NCI-H510A (cell line): ENCODE results near the gene PAF1.

Source experiments
- DNase-seq: peaks from one replicate; lab custom pipeline; 2025; lab: John Stamatoyannopoulos, UW

The PAF1 gene

GRCh38 chr19:39417463-39418181 is 26.7 kb upstream of the PAF1 start:
- no peak for DNase-seq

- no peak for DNase-seq
These were observed 25.5 kb upstream of the PAF1 start for GRCh38 chr19:39416152-39417120.

DNA sequence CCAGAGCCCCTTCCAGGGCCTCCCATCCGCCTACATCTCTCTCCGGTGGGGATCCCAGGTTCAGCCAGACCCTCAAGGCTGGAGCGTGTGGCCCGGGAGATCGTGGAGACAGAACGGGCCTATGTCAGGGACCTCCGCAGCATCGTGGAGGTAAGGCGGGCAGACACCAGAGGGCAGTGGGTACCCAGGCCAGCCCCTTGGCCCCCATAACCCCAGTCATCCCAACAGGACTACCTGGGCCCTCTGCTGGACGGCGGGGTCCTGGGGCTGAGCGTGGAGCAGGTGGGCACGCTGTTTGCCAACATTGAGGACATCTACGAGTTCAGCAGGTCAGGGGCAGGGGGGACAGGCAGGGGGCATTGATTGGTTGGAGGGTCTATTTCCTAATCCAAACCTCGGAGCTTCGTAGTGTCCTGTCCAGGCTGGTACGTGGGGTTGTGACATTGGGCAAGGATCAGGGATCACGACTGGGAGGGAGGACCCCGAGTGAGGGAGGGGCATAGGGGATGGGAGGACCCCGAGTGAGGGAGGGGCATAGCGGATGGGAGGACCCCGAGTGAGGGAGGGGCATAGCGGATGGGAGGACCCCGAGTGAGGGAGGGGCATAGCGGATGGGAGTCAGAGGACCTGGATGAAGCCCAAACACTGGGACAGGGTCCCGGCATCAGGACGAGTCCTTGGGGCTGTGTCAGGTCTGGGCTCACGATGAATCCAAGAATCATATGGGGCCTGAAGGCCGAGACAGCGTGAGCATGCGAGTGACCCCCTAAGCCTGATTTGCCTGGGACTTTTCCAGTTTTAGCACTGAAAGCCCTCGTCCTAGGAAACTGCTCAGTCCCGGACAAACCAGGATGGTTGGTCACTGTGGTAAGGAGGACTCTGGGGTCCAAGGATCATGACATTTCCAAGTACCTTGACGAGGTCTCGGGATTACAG is 24.5 kb upstream of the PAF1 start:
- DNase-seq, result no peak

DNA sequence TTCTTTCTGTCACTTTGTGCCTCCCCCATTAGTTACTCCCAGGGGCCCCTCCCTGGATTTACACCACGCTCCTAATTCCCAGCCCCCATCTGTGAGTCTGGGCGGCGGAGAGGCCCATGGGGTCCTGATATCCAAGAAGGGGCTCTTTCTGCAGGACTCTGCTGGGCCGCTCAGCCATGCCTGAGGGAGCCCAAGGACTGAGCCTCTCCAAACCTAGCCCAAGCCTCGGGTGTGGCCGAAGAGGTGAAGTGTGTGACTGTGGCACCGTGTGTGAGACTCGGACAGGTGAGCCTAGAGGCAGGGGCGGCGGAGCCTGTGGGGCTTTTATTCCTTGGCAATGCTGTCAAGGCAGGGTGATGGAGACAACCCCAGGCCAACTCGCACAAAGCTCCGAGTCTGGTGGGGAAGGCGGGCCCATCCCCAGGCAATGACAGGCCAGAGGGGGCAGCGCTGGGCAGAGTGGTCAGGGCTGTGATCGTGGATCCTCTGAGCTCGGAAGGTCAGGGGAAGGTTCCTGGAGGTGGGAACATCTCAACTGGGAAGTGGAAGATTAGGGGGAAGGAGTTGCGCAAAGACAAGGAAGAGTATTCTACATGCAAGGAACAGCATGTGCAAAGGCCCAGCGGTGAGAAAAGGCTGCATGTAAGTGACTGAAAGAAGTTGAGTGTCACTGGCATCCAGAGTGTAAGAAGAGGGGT is 23.2 kb upstream of the PAF1 start:
- DNase-seq, result no peak

- no peak for DNase-seq
These were observed 22.5 kb upstream of the PAF1 start for GRCh38 chr19:39413272-39413910.

DNA sequence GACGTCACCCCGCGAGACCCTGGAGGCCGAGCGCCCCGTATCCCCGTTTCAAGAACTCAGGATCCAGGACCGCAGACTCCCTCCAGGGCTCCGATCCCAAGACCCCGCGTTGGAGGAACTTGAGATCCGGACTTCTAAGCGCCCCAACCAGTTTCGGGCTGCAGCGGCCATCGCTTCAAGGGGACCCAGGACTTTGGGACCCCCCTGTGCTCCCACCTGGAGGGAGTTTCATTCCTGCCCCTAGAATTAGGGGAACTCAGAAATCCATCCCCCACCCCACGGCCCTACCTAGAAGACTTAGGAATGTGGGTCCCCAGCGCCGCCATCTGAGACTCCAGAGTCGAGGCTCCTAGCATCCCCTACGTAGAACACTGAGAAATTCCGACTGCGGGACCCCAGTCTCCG is 22.0 kb upstream of the PAF1 start:
- no peak for DNase-seq

DNA sequence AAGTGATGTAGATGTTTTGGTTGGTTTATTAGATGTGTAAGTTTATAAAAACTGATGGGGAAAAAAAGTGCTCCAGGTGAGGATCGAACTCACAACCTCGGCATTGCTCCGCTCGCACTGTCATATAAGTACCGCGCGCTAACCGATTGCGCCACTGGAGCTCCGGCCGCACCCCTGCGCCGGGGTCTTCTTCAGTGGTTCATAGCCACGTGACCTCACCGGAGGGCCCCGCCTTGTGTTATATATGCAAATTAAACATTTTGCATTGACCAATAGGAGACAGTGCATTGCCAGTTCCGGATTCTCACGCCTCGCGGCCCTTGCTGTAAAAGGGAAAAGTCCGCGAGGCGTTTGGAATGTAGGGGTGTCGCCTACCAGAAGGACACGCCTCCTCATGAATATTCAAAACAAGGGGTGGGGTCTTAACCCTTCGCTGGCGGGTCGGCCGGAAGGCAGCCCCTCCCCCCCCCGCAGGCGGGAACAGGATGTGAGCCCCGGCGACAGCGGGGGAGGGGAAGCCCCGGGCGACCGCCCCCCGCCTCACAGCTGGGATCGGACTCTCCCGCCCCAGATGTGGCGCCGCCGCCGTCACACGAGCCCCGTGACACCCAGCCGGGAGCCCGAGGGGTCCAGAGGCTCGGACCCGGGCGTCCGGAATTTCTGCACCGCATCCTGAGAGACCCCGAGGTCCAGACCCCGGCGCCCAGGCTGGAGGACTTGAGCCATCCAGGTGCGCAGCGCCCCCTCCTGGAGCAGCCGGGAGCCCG is 21.4 kb upstream of the PAF1 start, which contains the start of gene PLEKHG2:
TSS of gene PLEKHG2 (plus strand) at position 570 of the 767 bp plus-strand sequence. CDS start 1,418 bp downstream, outside the sequence.
- DNase-seq, result peak; percentile 97

- DNase-seq, result peak; percentile 70
These were observed 20.9 kb upstream of the PAF1 start for GRCh38 chr19:39411832-39412099.

- no peak for DNase-seq
These were observed 20.4 kb upstream of the PAF1 start for GRCh38 chr19:39411081-39411831.

DNA sequence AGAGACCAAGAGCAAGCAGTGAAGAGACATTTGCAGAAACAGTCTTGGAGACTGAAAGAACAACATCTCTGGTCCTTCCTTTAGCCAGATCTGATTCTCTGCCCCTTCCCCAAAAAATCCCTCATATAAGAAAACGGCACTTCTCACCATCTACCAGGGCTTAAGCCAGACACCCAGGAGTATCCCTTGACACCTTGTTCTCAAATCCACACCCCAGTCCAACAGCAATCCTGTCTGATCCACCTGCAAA is 19.9 kb upstream of the PAF1 start:
- DNase-seq, result no peak

DNA sequence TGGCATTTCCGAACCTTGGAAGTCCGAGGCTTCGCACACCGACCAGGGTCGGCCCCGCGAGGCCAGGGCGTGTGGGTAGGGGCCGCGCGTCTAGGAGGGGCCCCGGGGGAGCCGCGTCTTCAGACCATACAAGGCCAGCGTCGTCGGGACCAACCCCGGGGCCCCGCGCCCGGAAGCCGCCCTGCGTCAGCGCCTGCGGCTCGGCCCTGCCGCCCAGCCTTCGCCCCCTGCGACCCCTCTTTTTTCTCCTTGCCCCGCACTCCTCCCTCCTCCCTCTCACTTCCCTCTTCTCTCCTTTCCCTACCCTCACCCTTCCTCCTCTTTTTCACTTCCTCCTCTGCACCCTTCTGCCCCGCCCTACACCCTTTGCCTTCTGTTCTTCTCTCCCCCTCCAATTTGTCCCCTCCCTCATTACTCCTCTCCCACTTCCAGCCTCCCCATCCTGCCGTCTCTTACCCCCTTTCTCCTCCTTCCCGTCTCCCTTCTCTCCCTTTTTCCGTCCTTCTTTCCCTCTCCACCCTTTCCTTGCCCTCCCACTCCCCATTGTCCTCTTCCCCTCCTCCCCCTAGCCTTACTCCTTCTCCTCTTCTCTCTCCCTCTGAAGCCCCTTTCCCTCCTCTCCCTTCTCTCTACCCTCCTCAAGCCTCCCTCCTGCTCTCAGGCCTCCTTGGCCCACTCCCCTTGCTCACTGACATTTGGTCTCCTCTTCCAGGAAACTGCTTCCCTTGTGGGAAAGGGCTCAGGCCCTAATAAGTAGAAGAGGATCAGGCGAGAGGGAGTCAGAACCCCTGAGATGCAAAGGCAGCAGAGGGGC is 19.3 kb upstream of the PAF1 start:
- DNase-seq, result peak; percentile 22

- DNase-seq, result peak; percentile 95
These were observed 18.5 kb upstream of the PAF1 start for GRCh38 chr19:39409208-39410016.

DNA sequence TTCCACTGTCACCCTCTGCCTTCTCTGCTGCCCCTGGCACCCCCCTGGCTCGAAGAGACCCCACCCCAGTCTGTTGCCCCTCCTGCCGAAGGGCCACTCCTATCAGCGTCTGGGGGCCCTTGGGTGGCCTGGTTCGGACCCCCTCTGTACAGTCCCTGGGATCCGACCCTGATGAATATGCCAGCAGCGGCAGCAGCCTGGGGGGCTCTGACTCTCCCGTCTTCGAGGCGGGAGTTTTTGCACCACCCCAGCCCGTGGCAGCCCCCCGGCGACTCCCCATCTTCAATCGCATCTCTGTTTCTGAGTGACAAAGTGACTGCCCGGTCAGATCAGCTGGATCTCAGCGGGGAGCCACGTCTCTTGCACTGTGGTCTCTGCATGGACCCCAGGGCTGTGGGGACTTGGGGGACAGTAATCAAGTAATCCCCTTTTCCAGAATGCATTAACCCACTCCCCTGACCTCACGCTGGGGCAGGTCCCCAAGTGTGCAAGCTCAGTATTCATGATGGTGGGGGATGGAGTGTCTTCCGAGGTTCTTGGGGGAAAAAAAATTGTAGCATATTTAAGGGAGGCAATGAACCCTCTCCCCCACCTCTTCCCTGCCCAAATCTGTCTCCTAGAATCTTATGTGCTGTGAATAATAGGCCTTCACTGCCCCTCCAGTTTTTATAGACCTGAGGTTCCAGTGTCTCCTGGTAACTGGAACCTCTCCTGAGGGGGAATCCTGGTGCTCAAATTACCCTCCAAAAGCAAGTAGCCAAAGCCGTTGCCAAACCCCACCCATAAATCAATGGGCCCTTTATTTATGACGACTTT is 17.7 kb upstream of the PAF1 start:
- DNase-seq, result no peak

DNA sequence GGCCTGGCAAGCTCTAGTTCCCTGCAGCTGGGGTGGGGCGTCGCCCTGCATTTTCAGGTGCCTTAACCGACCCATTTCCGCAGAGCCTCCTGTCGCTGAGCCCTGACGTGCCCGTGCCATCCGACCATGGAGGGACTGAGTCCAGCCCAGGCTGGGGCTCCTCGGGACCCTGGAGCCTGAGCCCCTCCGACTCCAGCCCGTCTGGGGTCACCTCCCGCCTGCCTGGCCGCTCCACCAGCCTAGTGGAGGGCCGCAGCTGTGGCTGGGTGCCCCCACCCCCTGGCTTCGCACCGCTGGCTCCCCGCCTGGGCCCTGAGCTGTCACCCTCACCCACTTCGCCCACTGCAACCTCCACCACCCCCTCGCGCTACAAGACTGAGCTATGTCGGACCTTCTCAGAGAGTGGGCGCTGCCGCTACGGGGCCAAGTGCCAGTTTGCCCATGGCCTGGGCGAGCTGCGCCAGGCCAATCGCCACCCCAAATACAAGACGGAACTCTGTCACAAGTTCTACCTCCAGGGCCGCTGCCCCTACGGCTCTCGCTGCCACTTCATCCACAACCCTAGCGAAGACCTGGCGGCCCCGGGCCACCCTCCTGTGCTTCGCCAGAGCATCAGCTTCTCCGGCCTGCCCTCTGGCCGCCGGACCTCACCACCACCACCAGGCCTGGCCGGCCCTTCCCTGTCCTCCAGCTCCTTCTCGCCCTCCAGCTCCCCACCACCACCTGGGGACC is 16.9 kb upstream of the PAF1 start:
- no peak for DNase-seq

DNA sequence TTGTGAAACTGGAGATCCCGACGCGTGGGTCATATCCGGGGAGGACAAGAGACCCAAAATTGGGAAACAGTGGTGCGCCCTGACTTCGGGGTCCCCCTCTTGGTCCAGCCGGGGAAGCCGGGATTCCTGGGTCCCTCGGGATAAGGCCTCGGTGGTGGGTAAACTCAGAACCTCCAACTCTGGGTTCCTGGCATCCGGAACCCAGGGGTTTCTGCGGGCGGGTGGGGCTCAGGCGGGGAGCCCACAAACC is 16.4 kb upstream of the PAF1 start:
- DNase-seq, result no peak

DNA sequence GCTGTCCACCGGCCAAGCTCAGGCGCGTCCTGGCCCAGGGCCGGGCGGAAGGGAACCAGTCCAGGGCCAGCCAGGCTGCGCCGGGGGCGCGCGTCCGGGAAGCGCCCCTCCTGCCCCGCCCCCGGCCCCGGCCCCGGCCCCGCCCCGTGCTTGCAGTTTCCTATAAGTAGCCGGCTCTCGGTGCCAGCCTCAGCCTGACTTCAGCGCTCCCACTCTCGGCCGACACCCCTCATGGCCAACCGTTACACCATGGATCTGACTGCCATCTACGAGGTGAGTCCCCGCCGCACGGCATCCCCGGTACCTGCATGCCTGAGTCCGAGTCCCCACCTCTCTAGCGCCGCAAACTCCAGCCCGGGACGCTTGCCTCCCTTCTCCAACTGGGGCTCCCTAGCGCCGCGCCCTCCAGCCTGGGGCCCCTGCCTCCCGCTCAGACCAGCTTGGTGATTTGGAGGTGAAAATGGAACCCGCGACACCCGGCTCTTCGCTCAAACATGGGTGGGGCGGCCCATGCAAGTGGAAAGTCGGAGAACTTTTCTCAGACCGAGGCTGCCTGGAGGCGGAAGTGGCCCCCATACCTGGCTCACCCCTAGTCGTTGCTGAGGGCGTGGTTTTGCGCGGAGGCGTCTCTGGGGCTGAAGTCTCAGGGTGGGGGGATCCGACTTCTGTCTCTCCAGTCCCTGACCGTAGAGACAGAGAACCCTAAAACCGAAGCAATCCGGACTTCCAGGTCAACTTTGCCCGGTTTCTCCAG is 15.9 kb upstream of the PAF1 start, which contains the start of gene ZFP36:
TSS of gene ZFP36 (plus strand) at position 192 of the 754 bp plus-strand sequence. CDS start at position 250, 58 bp downstream.
- DNase-seq, result peak; percentile 68
